AG09319 (cell line): ENCODE results near the gene BAZ2B.

Source experiments
- DNase-seq: peaks from one replicate; pipeline ENCODE4 v3.0.0-alpha.2; 2010; ENCODE audit warnings: low read depth; ENCODE audit errors: extremely low read depth
- TF ChIP-seq, protein P1 (sequence below): IDR thresholded peaks from 2 replicates; pipeline ENCODE4 v1.5.1; 2011; ENCODE audit warnings: low read depth, mild to moderate bottlenecking, inconsistent platforms, low read length, moderate library complexity

BAZ2B gene

DNA sequence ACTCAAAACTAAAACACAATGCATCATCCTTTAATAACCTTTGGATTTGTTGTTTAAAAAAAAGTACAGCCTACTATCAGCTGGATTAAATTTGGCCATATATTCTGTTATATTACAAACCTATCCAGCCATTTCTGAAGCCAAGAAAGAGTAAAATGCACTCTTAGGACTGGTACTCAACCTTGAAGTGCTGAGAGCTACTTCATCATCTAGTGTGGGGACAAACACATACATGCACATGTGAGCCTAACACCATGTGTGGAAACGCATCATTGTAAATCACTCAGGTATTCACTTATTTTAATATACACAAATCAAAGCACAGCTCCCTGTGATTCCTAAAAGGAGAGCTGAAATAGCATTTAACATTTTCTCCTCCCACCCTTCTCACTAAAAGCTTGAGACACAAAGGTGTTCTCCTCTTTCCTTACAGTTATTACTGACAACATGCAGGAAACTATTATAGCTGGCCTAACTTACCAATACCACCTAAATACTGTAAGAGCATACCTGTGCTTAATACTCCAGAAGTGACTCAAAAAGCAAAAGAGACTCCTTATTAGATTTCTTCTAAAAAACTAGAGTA, 7.5 kb downstream of the BAZ2B start:
- TF ChIP-seq, protein P1, sequence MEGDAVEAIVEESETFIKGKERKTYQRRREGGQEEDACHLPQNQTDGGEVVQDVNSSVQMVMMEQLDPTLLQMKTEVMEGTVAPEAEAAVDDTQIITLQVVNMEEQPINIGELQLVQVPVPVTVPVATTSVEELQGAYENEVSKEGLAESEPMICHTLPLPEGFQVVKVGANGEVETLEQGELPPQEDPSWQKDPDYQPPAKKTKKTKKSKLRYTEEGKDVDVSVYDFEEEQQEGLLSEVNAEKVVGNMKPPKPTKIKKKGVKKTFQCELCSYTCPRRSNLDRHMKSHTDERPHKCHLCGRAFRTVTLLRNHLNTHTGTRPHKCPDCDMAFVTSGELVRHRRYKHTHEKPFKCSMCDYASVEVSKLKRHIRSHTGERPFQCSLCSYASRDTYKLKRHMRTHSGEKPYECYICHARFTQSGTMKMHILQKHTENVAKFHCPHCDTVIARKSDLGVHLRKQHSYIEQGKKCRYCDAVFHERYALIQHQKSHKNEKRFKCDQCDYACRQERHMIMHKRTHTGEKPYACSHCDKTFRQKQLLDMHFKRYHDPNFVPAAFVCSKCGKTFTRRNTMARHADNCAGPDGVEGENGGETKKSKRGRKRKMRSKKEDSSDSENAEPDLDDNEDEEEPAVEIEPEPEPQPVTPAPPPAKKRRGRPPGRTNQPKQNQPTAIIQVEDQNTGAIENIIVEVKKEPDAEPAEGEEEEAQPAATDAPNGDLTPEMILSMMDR: no peak
- DNase-seq: no peak

DNA sequence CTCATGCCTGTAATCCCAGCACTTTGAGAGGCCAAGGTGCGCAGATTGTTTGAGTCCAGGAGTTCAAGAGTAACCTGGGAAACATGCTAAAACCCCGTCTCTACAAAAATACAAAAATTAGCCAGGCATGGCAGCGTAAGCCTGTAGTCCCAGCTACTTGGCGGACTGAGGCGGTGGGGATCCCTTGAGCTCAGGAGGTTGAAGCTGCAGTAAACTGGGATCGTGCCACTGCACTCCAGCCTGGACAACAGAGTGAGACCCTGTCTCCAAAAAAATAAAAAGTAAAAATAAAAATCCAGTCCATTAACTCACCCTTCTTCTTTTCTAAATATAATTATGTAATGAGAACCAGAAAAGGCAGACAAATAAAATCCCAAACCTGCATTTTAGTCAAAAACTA, 8.2 kb downstream of the BAZ2B start:
- DNase-seq: no peak
- TF ChIP-seq, protein P1: no peak

DNA sequence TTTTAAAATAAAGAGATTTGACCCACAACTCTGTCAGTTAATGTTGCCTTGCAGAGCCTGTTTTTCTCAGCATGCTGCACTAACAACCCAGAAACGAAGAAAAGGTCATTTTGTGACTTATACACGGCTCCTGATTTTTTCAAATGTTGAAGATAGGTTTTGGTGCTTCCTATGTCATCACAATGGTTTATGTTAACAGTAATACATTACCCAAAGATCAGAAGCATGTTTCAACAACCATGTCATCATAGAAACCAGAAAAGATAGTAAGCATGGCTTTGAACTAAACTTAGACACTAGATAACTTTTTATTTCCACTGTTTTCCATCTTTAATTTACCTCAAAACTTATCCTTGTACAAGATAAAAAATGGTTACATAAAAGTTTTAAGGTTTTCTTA, 10.1 kb downstream of the BAZ2B start:
- no peak for DNase-seq
- TF ChIP-seq, protein P1: no peak

DNA sequence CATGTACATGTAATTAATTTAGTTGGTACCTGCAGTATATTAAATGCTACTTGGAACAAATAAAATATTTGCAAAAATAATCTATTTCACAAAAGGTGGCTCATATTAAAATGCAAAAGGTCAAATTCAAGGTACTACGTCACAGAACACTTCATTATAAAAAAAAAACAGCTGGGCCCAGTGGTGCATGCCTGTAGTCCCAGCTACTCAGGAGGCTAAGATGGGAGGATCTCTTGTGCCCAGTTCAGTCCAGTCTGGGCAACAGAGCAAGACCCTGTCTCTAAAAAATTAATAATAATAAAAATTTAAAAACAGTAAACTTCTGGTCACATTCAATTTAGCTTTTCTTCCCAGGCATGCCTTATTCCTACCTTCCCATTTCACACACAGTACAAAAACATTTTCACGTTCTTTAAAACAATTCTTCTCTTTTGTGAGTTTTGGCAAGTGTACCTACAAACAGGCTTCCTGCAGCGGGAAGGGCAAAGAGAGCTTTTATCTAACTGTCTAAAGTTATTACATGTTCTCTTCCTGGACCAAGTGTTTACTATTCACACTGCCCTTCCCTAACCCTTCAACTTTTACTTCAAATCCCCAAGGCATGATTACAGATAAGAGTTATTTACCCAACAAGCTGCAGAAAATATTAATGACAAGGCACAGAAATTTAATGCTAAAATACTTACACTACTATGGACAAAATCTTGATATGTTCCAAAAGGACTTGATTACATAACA, 10.7 kb downstream of the BAZ2B start:
- TF ChIP-seq, protein P1: no peak
- DNase-seq: no peak

DNA sequence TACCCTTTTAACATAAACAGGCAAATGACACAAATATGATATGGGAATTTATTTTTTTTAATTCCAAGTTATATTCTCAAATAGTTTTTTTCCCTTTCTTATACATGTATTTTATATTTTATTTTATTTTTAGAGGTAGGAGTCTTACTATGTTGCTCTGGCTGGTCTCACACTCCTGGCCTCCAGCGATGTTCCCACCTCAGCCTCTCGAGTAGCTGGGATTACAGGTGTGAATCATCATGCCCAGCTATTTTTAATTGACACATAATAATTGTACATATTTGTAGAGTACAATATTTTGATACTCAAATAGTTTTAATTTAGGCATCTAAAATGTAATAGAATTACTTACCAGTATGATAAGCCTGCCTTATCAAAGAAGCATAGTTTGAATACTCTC, 12.2 kb downstream of the BAZ2B start:
- no peak for DNase-seq
- TF ChIP-seq, protein P1: no peak

DNA sequence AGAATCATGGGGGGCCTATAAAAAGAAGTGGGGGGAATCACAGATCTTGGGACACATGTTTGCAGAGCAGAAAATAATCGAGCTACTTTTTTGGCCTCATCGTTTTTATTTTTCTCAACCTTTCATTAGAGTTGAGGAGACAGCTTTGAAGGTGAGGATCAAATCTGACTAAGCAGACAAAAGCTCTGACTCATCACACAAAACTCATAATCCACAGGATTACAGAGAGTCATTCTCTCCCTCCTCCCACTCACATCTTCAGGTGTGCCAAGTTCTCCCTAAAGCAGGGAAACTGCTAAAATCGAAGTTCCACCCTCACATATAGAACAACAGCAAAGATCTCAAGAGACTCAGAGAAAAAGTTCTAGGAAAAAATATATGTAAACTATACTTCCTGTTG, 15.6 kb downstream of the BAZ2B start:
- DNase-seq: no peak
- TF ChIP-seq, protein P1: no peak

DNA sequence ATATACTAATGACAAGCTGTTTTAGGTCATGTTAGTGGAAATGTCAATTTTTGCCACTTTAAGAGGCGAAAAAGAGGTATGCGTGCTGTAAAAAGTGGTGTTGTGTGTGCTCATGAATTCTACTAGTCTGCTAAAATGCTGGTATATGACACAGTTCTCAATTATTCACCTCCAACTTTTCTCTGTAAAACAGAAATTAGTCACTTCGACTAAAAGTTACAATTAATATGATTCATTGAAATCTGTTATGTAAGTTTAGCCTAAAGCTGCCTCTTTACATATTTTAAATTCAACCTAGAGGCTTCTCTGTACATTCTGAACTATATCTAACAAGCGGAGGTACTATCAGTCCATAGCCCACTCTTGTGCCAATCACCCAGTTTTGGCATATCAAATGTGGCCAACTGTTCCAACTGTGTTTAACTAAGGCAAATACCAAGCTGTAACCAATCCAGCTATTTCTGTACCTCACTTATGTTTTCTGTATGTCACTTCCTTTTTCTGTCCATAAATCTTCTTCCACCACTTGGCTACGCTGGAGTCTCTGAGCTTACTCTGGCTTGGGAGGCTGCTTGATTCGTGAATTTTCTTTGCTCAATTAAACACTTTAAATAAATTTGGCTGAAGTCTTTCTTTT, 20.8 kb downstream of the BAZ2B start:
- TF ChIP-seq, protein P1: no peak
- no peak for DNase-seq
